HepG2 (cell line): ENCODE results near the gene ZBTB32. TPM values are rescaled to one million over a fixed set of nuclear protein-coding genes. Genes with fewer than 3 reads are reported as not detected.

Experiments
- GABPB1 ChIP-seq: IDR thresholded peaks from 2 replicates; pipeline ENCODE4 v1.6.1; 2016; ENCODE audit warnings: mild to moderate bottlenecking, missing genetic modification reagents, moderate library complexity, missing compliant biosample characterization
- HOXA9 ChIP-seq: sonication (generic); formaldehyde crosslinking; IDR thresholded peaks from 2 replicates; pipeline ENCODE4 v1.8.1; 2022; ENCODE audit warnings: missing genetic modification reagents, mild to moderate bottlenecking, moderate library complexity, borderline replicate concordance
- HOXD1 ChIP-seq: sonication (generic); formaldehyde crosslinking; IDR thresholded peaks from 2 replicates; pipeline ENCODE4 v1.5.0; 2020; ENCODE audit warnings: missing genetic modification reagents
- SETDB1 ChIP-seq: sonication (generic); formaldehyde crosslinking; IDR thresholded peaks from 2 replicates; pipeline ENCODE4 v1.5.1; 2020; ENCODE audit warnings: missing genetic modification reagents, mild to moderate bottlenecking, borderline replicate concordance
- THYN1 ChIP-seq: sonication (generic); formaldehyde crosslinking; IDR thresholded peaks from 2 replicates; pipeline ENCODE4 v1.8.1; 2023; ENCODE audit warnings: low read depth, mild to moderate bottlenecking, moderate library complexity, missing genetic modification reagents, borderline replicate concordance
- XBP1 ChIP-seq: sonication (generic); formaldehyde crosslinking; IDR thresholded peaks from 2 replicates; pipeline ENCODE4 v1.5.0; 2020; ENCODE audit warnings: missing genetic modification reagents
- YEATS2 ChIP-seq: sonication (generic); formaldehyde crosslinking; IDR thresholded peaks from 2 replicates; pipeline ENCODE4 v1.4.0; 2020; ENCODE audit warnings: missing genetic modification reagents, borderline replicate concordance
- ZHX2 ChIP-seq, 2 experiments: sonication (generic) in 1 of 2; formaldehyde crosslinking in 1 of 2; IDR thresholded peaks; 2 replicates each; pipeline versions ENCODE4 v1.6.1 to v1.9.0; 2014 to 2022; ENCODE audit warnings: antibody characterized with exemption in 1 of 2, borderline replicate concordance in 1 of 2, inconsistent platforms in 1 of 2, low read depth in 1 of 2, missing genetic modification reagents in 1 of 2
- ZNF251 ChIP-seq: sonication (generic); formaldehyde crosslinking; IDR thresholded peaks from 2 replicates; pipeline ENCODE4 v1.9.0; 2021; ENCODE audit warnings: mild to moderate bottlenecking, missing genetic modification reagents
- ZNF619 ChIP-seq: sonication (generic); formaldehyde crosslinking; IDR thresholded peaks from 2 replicates; pipeline ENCODE4 v1.4.0; 2020; ENCODE audit warnings: mild to moderate bottlenecking, missing genetic modification reagents
- ZSCAN21 ChIP-seq: sonication (generic); formaldehyde crosslinking; IDR thresholded peaks from 2 replicates; pipeline ENCODE4 v1.8.0; 2022; ENCODE audit warnings: mild to moderate bottlenecking, missing genetic modification reagents, moderate library complexity, borderline replicate concordance
- polyA plus RNA-seq, 8 experiments: library from polyadenylated mRNA; depleted of rRNA in 3 of 8; stranded (reverse) in 7 of 8; unstranded in 1 of 8; fragments of >200 nt; fragmentation: Illumina TruSeq in 4 of 8; extraction: Trizol in 4 of 8; gene quantifications; 2 replicates each; pipeline versions ENCODE4 v1.2.1 to v1.2.3, GENCODE V29; 2011 to 2016; ENCODE audit warnings: low read depth in 4 of 8, missing spikeins in 1 of 8, mixed read lengths in 1 of 8; ENCODE audit not compliant: insufficient read depth in 1 of 8
- total RNA-seq, 5 experiments: library from RNA; depleted of rRNA; stranded (reverse); fragments of >200 nt; fragmentation: Illumina TruSeq; extraction: Trizol; gene quantifications; 2 replicates each; pipeline ENCODE4 v1.2.3, GENCODE V29; 2016; ENCODE audit warnings: low read depth in 1 of 5
- TF ChIP-seq, protein P1 (sequence below): sonication (generic); formaldehyde crosslinking; IDR thresholded peaks from 2 replicates; pipeline ENCODE4 v1.4.0; 2020; ENCODE audit warnings: missing genetic modification reagents
- TF ChIP-seq, protein P2 (sequence below): sonication (generic); formaldehyde crosslinking; IDR thresholded peaks from 2 replicates; pipeline ENCODE4 v1.5.0; 2020; ENCODE audit warnings: mild to moderate bottlenecking, missing genetic modification reagents

Gene ZBTB32
- total and polyA plus RNA-seq, 2 of the 13 experiments (the other 11 are each of a cell fraction or from before 2014, with no cell fraction given) = not detected

GRCh38 chr19:35744430-35745327, 40.3 kb downstream of the ZBTB32 start (continued):
- TF ChIP-seq HOXA9 (CRISPR knock-in tag) (no peak), SETDB1 (CRISPR knock-in tag) (no peak), XBP1 (CRISPR knock-in tag) (no peak), ZHX2 (IDR thresholded peaks at IDR 0.05; ENCODE audit: low read depth) (no peak), ZHX2 (CRISPR knock-in tag; IDR thresholded peaks at IDR 0.05; ENCODE audit: borderline replicate concordance) (no peak), ZSCAN21 (CRISPR knock-in tag) (no peak), THYN1 (CRISPR knock-in tag) (no peak), HOXD1 (no peak), ZNF251 (CRISPR knock-in tag) (no peak), ZNF619 (CRISPR knock-in tag) (no peak), GABPB1 (CRISPR knock-in tag) (peak; percentile 86; the same call in 1 of the 2 replicates), YEATS2 (CRISPR knock-in tag) (no peak)
- TF ChIP-seq, protein P1, sequence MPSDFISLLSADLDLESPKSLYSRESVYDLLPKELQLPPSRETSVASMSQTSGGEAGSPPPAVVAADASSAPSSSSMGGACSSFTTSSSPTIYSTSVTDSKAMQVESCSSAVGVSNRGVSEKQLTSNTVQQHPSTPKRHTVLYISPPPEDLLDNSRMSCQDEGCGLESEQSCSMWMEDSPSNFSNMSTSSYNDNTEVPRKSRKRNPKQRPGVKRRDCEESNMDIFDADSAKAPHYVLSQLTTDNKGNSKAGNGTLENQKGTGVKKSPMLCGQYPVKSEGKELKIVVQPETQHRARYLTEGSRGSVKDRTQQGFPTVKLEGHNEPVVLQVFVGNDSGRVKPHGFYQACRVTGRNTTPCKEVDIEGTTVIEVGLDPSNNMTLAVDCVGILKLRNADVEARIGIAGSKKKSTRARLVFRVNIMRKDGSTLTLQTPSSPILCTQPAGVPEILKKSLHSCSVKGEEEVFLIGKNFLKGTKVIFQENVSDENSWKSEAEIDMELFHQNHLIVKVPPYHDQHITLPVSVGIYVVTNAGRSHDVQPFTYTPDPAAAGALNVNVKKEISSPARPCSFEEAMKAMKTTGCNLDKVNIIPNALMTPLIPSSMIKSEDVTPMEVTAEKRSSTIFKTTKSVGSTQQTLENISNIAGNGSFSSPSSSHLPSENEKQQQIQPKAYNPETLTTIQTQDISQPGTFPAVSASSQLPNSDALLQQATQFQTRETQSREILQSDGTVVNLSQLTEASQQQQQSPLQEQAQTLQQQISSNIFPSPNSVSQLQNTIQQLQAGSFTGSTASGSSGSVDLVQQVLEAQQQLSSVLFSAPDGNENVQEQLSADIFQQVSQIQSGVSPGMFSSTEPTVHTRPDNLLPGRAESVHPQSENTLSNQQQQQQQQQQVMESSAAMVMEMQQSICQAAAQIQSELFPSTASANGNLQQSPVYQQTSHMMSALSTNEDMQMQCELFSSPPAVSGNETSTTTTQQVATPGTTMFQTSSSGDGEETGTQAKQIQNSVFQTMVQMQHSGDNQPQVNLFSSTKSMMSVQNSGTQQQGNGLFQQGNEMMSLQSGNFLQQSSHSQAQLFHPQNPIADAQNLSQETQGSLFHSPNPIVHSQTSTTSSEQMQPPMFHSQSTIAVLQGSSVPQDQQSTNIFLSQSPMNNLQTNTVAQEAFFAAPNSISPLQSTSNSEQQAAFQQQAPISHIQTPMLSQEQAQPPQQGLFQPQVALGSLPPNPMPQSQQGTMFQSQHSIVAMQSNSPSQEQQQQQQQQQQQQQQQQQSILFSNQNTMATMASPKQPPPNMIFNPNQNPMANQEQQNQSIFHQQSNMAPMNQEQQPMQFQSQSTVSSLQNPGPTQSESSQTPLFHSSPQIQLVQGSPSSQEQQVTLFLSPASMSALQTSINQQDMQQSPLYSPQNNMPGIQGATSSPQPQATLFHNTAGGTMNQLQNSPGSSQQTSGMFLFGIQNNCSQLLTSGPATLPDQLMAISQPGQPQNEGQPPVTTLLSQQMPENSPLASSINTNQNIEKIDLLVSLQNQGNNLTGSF (CRISPR knock-in tag) = no peak
- TF ChIP-seq, protein P2, sequence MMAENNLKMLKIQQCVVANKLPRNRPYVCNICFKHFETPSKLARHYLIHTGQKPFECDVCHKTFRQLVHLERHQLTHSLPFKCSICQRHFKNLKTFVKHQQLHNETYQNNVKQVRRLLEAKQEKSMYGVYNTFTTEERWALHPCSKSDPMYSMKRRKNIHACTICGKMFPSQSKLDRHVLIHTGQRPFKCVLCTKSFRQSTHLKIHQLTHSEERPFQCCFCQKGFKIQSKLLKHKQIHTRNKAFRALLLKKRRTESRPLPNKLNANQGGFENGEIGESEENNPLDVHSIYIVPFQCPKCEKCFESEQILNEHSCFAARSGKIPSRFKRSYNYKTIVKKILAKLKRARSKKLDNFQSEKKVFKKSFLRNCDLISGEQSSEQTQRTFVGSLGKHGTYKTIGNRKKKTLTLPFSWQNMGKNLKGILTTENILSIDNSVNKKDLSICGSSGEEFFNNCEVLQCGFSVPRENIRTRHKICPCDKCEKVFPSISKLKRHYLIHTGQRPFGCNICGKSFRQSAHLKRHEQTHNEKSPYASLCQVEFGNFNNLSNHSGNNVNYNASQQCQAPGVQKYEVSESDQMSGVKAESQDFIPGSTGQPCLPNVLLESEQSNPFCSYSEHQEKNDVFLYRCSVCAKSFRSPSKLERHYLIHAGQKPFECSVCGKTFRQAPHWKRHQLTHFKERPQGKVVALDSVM (CRISPR knock-in tag) = no peak
